Tibial nerve (tissue), 3 donors: Measurements from ENCODE around the gene PRELID1.

Experiments used
- CTCF ChIP-seq, 5 experiments: fragments of 200-600 bp in 3 of 5; fragments of 450-650 bp in 2 of 5; sonication (generic) in 3 of 5; IDR thresholded peaks; one replicate each; pipeline ENCODE4 v1.5.1; 2016 to 2019; ENCODE audit warnings: antibody characterized with exemption in 5 of 5, mild to moderate bottlenecking in 3 of 5, moderate library complexity in 2 of 5
- POLR2A ChIP-seq, 2 donors: fragments of 450-650 bp; IDR thresholded peaks; one replicate each; pipeline ENCODE4 v1.6.1; 2017; ENCODE audit warnings: antibody characterized with exemption in 2 of 2, mild to moderate bottlenecking in 2 of 2, moderate library complexity in 2 of 2

GRCh38 chr5:177306674-177307543 lies 3.3 kb downstream of the PRELID1 start:
- TF ChIP-seq CTCF (IDR thresholded peaks at IDR 0.05) (no peak), POLR2A (IDR thresholded peaks at IDR 0.05) (no peak)
